Liver (tissue), 9 donors: ENCODE results near the gene RPTOR. TPM values are rescaled to one million over a fixed set of nuclear protein-coding genes. Genes with fewer than 3 reads are reported as not detected.

Source experiments
- DNase-seq: peaks from one replicate; pipeline ENCODE4 v3.0.0-alpha.2; 2017; ENCODE audit warnings: low spot score
- H3K27ac ChIP-seq, 2 donors: one replicate each; pipeline ENCODE4 v1.7.0; 2013; ENCODE audit warnings: inconsistent platforms in 2 of 2, low read length in 2 of 2, control low read depth in 1 of 2, low read depth in 1 of 2, mild to moderate bottlenecking in 1 of 2
- H3K27me3 ChIP-seq, 4 donors: one replicate each; pipeline versions ENCODE4 v1.6.1 to v1.7.0; 2013; ENCODE audit warnings: low read length in 3 of 4, inconsistent platforms in 1 of 4, mild to moderate bottlenecking in 1 of 4, moderate library complexity in 1 of 4; ENCODE audit not compliant: control insufficient read depth in 4 of 4, insufficient read depth in 4 of 4
- H3K36me3 ChIP-seq, 4 donors: one replicate each; pipeline versions ENCODE4 v1.6.1 to v1.7.0; 2013; ENCODE audit warnings: low read length in 3 of 4, mild to moderate bottlenecking in 3 of 4, low read depth in 1 of 4, moderate library complexity in 1 of 4; ENCODE audit not compliant: control insufficient read depth in 4 of 4, insufficient read depth in 3 of 4
- H3K4me1 ChIP-seq, 4 donors: one replicate each; pipeline versions ENCODE4 v1.6.1 to v1.7.0; 2013; ENCODE audit warnings: low read length in 3 of 4, mild to moderate bottlenecking in 3 of 4, moderate library complexity in 1 of 4; ENCODE audit not compliant: control insufficient read depth in 4 of 4, insufficient read depth in 4 of 4
- H3K4me3 ChIP-seq, 3 donors: one replicate each; pipeline versions ENCODE4 v1.6.1 to v1.7.0; 2013; ENCODE audit warnings: low read length in 3 of 3, control low read depth in 1 of 3, low read depth in 1 of 3, mild to moderate bottlenecking in 1 of 3
- H3K9ac ChIP-seq, 2 donors: one replicate each; pipeline ENCODE4 v1.7.0; 2013; ENCODE audit warnings: low read length in 2 of 2, mild to moderate bottlenecking in 2 of 2, moderate library complexity in 2 of 2, control low read depth in 1 of 2, low read depth in 1 of 2
- H3K9me3 ChIP-seq, 4 donors: one replicate each; pipeline versions ENCODE4 v1.6.1 to v1.7.0; 2013; ENCODE audit warnings: low read length in 3 of 4; ENCODE audit not compliant: control insufficient read depth in 4 of 4
- EGR1 ChIP-seq, 2 donors: IDR thresholded peaks; 2 replicates each; pipeline ENCODE4 v1.6.1; 2016 to 2018; ENCODE audit warnings: antibody characterized with exemption in 2 of 2, low read depth in 2 of 2
- FOXA1 ChIP-seq: IDR thresholded peaks from 2 replicates; pipeline ENCODE4 v1.6.1; 2016; ENCODE audit warnings: antibody characterized with exemption
- GABPA ChIP-seq, 2 donors: IDR thresholded peaks in 1 of 2; conservative IDR thresholded peaks in 1 of 2; 2 replicates each; pipeline ENCODE4 v1.6.1; 2016; ENCODE audit warnings: antibody characterized with exemption in 2 of 2, mild to moderate bottlenecking in 1 of 2, moderate library complexity in 1 of 2
- HNF4A ChIP-seq, 2 donors: conservative IDR thresholded peaks; 2 replicates each; pipeline ENCODE4 v1.6.1; 2016; ENCODE audit warnings: antibody characterized with exemption in 2 of 2, mild to moderate bottlenecking in 2 of 2
- HNF4G ChIP-seq: IDR thresholded peaks from 2 replicates; pipeline ENCODE4 v1.6.1; 2016; ENCODE audit warnings: antibody characterized with exemption
- JUND ChIP-seq, 2 donors: IDR thresholded peaks; 2 replicates each; pipeline ENCODE4 v1.6.1; 2016; ENCODE audit warnings: antibody characterized with exemption in 2 of 2
- RAD21 ChIP-seq, 2 donors: IDR thresholded peaks; 2 replicates each; pipeline ENCODE4 v1.6.1; 2016; ENCODE audit warnings: antibody characterized with exemption in 2 of 2, mild to moderate bottlenecking in 2 of 2
- RXRA ChIP-seq, 2 donors: IDR thresholded peaks; 2 replicates each; pipeline ENCODE4 v1.6.1; 2017 to 2018; ENCODE audit warnings: antibody characterized with exemption in 2 of 2, mild to moderate bottlenecking in 1 of 2
- SP1 ChIP-seq: IDR thresholded peaks from 2 replicates; pipeline ENCODE4 v1.6.1; 2018; ENCODE audit warnings: antibody characterized with exemption, mild to moderate bottlenecking
- TAF1 ChIP-seq: conservative IDR thresholded peaks from 2 replicates; pipeline ENCODE4 v1.6.1; 2016; ENCODE audit warnings: antibody characterized with exemption, mild to moderate bottlenecking
- YY1 ChIP-seq: IDR thresholded peaks from 2 replicates; pipeline ENCODE4 v1.6.1; 2016; ENCODE audit warnings: antibody characterized with exemption, mild to moderate bottlenecking
- WGBS: extraction: QIAGEN DNeasy Blood & Tissue Kit; methylation state at CpG from one replicate; pipeline ENCODE4 v1.1.7; 2013; 5-methylcytosine and 5-hydroxymethylcytosine counted together
- polyA plus RNA-seq, 2 donors: library from polyadenylated mRNA; stranded (reverse) in 1 of 2; unstranded in 1 of 2; fragments of 200-250 nt in 1 of 2; fragments of >200 nt in 1 of 2; fragmentation: Nextera tagmentation in 1 of 2; extraction: Ambion mirVana in 1 of 2; gene quantifications; one replicate each; pipeline versions ENCODE4 v1.2.1 to v1.2.3, GENCODE V29; 2013 to 2015
- total RNA-seq, 2 donors: library from RNA; depleted of rRNA; stranded (reverse); fragments of >200 nt; gene quantifications; one replicate each; pipeline ENCODE4 v1.2.3, GENCODE V29; 2014
- TF ChIP-seq, protein P1 (sequence below): fragments of 150-350 bp; IDR thresholded peaks from 2 replicates; pipeline ENCODE4 v1.5.1; 2017; ENCODE audit warnings: improper control_type of control experiment, low read depth, low read length; ENCODE audit not compliant: missing input control
- TF ChIP-seq, protein P2 (sequence below): IDR thresholded peaks from 2 replicates; pipeline ENCODE4 v1.6.1; 2016; ENCODE audit warnings: antibody characterized with exemption, mild to moderate bottlenecking
- TF ChIP-seq, protein P3 (sequence below): IDR thresholded peaks from 2 replicates; pipeline ENCODE4 v1.6.1; 2016; ENCODE audit warnings: antibody characterized with exemption
- TF ChIP-seq, protein P4 (sequence below): IDR thresholded peaks from 2 replicates; pipeline ENCODE4 v1.6.1; 2016; ENCODE audit warnings: antibody characterized with exemption
- TF ChIP-seq, protein P5 (sequence below): IDR thresholded peaks from 2 replicates; pipeline ENCODE4 v1.6.1; 2016; ENCODE audit warnings: antibody characterized with exemption
- donor health status: healthy.
- donor health status: healthy.
- donor health status: healthy.
- donor health status: healthy.
- donor health status: healthy.

The RPTOR gene
- total and polyA plus RNA-seq, 4 donors, result 4.8 to 25.4 (median 11.6) TPM

DNA sequence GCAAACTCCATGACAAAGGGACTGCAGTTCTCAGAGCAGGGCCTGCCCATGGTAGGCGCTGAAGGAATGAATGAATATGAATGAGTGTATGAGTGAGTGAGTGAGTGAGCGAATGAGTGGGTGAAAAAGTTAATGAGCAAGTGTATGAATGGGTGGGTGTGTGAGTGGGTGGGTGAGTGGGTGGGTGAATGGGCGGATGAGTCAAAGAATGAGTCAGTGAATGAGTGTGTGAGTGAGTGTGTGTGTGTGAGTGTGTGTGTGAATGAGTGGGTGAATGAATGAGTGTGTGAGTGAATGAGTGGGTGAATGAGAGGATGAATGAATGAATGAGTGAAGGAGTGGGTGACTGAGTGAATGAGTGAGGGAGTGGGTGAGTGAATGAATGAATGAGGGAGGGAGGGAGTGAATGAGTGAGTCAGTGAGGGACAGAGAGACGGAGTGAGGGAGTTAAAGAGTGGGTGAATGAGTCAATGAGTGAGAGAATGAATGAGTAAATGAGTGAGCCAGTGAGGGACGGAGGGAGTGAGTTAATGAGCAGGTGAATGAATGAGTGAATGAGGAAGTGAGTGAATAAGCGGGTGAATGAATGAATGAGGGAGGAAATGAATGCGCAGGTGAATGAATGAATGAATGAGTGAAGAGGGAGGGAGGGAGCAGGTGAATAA is 435.9 kb downstream of the RPTOR start:
- no peak overlapping the region for H3K9ac ChIP-seq
- TF ChIP-seq, protein P1, sequence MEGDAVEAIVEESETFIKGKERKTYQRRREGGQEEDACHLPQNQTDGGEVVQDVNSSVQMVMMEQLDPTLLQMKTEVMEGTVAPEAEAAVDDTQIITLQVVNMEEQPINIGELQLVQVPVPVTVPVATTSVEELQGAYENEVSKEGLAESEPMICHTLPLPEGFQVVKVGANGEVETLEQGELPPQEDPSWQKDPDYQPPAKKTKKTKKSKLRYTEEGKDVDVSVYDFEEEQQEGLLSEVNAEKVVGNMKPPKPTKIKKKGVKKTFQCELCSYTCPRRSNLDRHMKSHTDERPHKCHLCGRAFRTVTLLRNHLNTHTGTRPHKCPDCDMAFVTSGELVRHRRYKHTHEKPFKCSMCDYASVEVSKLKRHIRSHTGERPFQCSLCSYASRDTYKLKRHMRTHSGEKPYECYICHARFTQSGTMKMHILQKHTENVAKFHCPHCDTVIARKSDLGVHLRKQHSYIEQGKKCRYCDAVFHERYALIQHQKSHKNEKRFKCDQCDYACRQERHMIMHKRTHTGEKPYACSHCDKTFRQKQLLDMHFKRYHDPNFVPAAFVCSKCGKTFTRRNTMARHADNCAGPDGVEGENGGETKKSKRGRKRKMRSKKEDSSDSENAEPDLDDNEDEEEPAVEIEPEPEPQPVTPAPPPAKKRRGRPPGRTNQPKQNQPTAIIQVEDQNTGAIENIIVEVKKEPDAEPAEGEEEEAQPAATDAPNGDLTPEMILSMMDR, result no peak
- TF ChIP-seq HNF4A (conservative IDR thresholded peaks at IDR 0.05), result no peak
- TF ChIP-seq, protein P2, sequence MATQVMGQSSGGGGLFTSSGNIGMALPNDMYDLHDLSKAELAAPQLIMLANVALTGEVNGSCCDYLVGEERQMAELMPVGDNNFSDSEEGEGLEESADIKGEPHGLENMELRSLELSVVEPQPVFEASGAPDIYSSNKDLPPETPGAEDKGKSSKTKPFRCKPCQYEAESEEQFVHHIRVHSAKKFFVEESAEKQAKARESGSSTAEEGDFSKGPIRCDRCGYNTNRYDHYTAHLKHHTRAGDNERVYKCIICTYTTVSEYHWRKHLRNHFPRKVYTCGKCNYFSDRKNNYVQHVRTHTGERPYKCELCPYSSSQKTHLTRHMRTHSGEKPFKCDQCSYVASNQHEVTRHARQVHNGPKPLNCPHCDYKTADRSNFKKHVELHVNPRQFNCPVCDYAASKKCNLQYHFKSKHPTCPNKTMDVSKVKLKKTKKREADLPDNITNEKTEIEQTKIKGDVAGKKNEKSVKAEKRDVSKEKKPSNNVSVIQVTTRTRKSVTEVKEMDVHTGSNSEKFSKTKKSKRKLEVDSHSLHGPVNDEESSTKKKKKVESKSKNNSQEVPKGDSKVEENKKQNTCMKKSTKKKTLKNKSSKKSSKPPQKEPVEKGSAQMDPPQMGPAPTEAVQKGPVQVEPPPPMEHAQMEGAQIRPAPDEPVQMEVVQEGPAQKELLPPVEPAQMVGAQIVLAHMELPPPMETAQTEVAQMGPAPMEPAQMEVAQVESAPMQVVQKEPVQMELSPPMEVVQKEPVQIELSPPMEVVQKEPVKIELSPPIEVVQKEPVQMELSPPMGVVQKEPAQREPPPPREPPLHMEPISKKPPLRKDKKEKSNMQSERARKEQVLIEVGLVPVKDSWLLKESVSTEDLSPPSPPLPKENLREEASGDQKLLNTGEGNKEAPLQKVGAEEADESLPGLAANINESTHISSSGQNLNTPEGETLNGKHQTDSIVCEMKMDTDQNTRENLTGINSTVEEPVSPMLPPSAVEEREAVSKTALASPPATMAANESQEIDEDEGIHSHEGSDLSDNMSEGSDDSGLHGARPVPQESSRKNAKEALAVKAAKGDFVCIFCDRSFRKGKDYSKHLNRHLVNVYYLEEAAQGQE, result no peak
- TF ChIP-seq SP1, result no peak
- TF ChIP-seq EGR1 (IDR thresholded peaks at IDR 0.05; ENCODE audit: low read depth in 2 of 2), result no peak
- TF ChIP-seq YY1, result no peak
- TF ChIP-seq, protein P3, sequence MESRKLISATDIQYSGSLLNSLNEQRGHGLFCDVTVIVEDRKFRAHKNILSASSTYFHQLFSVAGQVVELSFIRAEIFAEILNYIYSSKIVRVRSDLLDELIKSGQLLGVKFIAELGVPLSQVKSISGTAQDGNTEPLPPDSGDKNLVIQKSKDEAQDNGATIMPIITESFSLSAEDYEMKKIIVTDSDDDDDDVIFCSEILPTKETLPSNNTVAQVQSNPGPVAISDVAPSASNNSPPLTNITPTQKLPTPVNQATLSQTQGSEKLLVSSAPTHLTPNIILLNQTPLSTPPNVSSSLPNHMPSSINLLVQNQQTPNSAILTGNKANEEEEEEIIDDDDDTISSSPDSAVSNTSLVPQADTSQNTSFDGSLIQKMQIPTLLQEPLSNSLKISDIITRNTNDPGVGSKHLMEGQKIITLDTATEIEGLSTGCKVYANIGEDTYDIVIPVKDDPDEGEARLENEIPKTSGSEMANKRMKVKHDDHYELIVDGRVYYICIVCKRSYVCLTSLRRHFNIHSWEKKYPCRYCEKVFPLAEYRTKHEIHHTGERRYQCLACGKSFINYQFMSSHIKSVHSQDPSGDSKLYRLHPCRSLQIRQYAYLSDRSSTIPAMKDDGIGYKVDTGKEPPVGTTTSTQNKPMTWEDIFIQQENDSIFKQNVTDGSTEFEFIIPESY, result no peak
- no peak for TF ChIP-seq FOXA1
- TF ChIP-seq RAD21 (IDR thresholded peaks at IDR 0.05), result no peak
- TF ChIP-seq TAF1, result no peak
- no peak for TF ChIP-seq JUND (IDR thresholded peaks at IDR 0.05)
- TF ChIP-seq, protein P4, sequence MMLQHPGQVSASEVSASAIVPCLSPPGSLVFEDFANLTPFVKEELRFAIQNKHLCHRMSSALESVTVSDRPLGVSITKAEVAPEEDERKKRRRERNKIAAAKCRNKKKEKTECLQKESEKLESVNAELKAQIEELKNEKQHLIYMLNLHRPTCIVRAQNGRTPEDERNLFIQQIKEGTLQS, result no peak
- TF ChIP-seq HNF4G, result no peak
- TF ChIP-seq, protein P5, sequence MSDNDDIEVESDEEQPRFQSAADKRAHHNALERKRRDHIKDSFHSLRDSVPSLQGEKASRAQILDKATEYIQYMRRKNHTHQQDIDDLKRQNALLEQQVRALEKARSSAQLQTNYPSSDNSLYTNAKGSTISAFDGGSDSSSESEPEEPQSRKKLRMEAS, result no peak
- no peak for TF ChIP-seq RXRA (IDR thresholded peaks at IDR 0.05)
- TF ChIP-seq GABPA (IDR thresholded peaks at IDR 0.05 in 1 of 2, conservative IDR thresholded peaks at IDR 0.05 in 1 of 2), result no peak
- no peak for DNase-seq
- H3K27me3 ChIP-seq, result no peaks in the 10 kb centered on the region
- WGBS, result 63% methylated on average over 7 of the region's 7 CpGs
- H3K27ac ChIP-seq, result no peak overlapping the region
- H3K36me3 ChIP-seq, result no peaks in the 10 kb centered on the region
- peaks cover 0 to 6% (median 2%) of the 10 kb centered on the region in 4 donors for H3K4me1 ChIP-seq
- H3K4me3 ChIP-seq, result no peak overlapping the region
- no peaks in the 10 kb centered on the region for H3K9me3 ChIP-seq
